Gastrocnemius medialis (tissue), 4 donors: Measurements from ENCODE around the gene CES1.

Experiments used
- CTCF ChIP-seq, 5 experiments: fragments of 450-650 bp in 3 of 5; fragments of 200-600 bp in 2 of 5; sonication (generic) in 2 of 5; IDR thresholded peaks in 4 of 5; conservative IDR thresholded peaks in 1 of 5; 1 replicate in 4 of 5; 2 replicates in 1 of 5; pipeline ENCODE4 v1.5.1; 2016 to 2019; ENCODE audit warnings: antibody characterized with exemption in 5 of 5, mild to moderate bottlenecking in 3 of 5, moderate library complexity in 3 of 5
- POLR2A ChIP-seq, 2 donors: fragments of 450-650 bp; IDR thresholded peaks; one replicate each; pipeline ENCODE4 v1.6.1; 2017; ENCODE audit warnings: antibody characterized with exemption in 2 of 2, mild to moderate bottlenecking in 2 of 2, moderate library complexity in 2 of 2

- TF ChIP-seq CTCF (IDR thresholded peaks at IDR 0.05 in 4 of 5, conservative IDR thresholded peaks at IDR 0.05 in 1 of 5) (no peak), POLR2A (IDR thresholded peaks at IDR 0.05) (no peak)
Observed at GRCh38 chr16:55832425-55832772, 497 bp downstream of the CES1 start.
